Activated CD4-positive, alpha-beta T cell treated with anti-CD3 and anti-CD28 coated beads, Interleukin-2, amount 50 U/mL, for 16 hours (primary cell): ENCODE measurements around the gene BARD1.
"Not testable (repeated sequence)": the region's sequence is repeated elsewhere in the genome, so short reads cannot be mapped to it uniquely, and the experiment has no call there.

Experiments used
- DNase-seq: peaks from one replicate; pipeline ENCODE4 v3.0.0-alpha.2; 2020

BARD1 gene

DNA sequence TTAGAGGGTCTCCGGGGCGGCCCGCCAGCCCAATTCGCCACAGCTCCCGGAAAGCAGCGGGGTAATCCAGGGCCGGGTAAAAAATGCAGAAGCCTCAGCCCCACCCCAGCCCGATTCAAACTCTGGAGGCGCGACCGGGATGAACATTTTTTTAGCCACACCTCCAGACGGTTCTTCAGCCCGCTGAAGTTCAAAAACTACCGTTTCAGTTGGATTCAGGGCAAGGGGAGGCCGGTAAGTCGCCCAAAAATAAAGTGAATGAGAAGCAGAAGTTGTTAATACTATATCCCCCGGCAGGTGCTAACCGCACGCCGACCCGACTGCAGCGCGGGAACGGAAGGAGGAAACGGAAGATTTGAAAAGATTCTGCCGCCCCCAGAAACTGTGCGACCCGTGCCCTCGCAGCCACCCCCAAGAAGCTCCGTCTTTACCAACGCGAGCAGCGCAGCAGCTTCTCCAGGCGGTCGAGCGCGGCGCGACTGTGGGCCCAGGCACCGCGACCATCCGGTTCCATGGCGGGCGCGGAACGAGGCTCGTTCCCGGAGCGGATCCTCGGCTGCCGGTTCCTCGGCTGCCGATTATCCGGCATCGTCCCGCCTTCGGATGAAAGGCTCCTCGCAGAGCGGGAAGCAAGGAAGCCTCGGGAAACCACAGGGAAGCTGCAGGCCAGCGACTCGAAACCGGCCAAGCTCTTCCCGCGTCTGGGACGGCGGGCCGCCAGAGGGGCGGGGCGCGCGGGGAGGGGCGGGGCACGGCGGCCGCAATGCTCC is at the start of gene BARD1:
Gene BARD1 (minus strand): TSS at position 703 of the 770 bp plus-strand sequence. CDS start 114 bp downstream, at position 589.
- DNase-seq = peak; percentile 61

DNA sequence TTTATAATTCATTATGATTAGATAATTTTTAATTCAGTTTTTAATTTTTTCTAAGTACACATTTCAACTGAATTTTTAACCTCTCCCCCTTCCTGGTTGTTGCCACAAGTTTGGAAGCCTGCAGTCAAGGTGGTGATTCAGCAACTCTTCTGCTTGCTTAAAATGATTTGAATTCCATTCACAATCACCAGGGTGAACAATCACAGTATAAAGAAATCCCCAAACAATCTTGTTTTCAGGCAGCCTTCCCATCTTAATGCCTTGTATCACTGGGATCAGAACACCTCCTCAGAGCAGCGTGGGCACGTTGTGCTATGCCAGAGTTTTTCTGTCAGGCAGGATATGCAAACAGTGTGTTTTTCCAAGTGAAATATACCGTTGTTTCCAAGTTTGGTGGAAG is 46.7 kb upstream of the BARD1 start:
- DNase-seq = no peak

DNA sequence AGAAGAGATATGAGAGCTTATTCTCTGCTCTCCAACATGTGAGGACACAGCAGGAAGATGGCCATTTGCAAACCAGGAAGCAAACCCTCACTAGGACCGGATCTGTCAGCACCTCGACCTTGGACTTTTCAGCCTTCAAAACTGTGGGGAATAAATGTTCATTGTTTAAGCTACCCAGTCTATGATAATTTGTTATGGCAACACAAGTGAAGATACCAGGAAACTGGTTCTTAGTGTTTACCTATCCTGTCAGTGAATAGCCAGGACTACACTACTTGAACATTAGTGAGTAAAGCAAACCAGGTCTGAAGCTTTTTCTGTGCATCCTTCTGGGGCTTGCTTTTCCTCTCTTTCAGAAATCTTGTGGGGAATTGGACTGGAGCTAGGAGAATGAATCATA is 44.4 kb upstream of the BARD1 start:
- DNase-seq = no peak

DNA sequence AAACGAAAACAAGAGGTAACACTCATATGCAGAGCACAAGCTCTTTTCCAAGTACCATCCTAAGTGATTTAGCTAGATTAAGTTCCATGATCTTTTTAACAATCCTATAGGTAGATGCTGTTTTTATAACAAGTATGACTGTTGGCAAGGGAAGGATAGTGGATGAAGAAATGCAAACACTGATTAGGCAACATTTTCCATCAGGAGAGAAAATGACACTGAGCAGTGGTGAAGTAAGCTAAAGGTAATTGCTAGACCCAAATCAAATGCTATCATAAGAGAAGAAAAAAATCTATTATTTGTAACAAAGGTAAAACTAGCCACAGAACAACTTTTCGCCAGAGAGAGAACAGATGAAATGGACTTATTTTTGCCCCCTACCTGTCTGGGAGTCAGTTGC is 34.3 kb upstream of the BARD1 start:
- no peak for DNase-seq

DNA sequence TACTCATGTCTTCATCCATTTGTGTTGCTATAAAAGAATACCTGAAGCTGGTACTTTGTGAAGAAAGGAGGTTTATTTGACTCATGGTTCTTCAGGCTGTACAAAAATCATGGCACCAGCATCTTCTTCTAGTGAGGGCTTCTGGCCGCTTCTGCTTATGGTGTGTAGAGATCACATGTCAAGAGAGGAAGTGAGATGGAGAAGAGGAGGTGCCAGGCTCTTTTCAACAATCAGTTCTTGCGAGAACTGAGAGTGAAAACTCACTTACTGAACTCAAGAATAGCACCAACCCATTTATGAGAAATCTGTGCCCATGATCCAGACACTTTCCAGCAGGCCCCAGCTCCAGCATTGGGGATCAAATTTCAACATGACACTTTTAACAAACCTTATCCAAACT is 30.0 kb upstream of the BARD1 start:
- DNase-seq = no peak

DNA sequence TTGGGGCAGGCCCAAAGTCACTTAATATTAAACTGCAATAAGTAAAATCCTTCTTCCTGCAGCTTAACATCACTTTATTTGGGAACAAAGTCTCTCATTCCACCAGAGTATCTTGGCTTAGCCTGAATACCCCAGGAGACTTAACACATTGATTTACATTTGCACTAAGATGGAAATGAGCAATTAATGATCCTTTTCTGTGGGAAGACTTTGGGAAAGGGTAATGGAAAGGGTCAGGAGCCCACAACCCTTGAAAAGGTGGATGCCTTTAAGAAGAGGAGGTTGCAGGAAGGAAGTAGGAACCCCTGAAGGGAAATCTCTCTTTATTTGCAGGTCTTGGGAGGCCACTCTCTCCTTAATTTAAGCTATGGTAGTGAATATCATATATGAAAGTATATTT is 28.0 kb upstream of the BARD1 start:
- no peak for DNase-seq

DNA sequence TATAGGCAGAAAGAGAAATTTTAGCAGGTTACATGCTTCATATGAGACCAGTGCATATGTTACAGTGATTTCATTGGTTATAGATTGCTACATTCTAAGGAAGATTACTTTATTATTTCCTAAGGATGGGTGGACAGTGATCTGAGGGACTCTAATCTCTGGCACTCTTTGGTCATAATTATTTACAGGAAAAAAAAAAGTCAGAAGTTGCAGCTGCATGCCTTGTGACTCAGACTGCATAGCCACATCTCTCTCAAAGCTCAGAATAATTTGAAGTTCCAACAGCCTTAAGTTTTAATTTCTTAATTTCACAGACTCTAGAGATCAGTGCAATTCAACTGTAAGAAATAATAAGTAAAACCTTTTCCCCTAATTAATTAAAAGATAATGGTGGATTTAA is 27.1 kb upstream of the BARD1 start:
- DNase-seq = no peak

DNA sequence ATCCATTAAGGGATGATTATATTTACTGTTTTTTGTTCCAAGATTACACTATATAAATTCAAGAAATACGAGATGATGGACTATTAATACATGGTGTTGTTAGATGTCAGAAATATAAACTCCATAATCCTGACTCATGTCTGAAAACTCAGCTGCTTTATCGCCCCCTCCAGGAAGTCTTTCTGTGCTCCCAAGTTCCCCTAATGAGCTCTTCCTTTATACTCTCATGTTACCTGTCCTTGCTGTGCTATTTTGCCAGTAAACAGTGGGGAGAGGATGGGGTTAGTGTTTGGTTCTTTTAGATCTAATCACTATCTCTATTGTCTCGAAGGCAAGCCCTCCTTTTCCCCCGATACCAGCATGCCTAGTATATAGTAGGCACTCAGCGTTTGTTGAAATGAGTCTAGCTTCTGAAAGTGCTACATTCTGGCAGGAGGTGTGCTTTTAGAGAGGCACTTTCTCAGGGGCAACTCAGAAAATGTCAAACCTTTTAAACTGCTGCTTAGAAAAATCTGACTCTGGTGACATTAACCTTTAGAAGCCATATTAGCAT is 21.4 kb upstream of the BARD1 start:
- no peak for DNase-seq

DNA sequence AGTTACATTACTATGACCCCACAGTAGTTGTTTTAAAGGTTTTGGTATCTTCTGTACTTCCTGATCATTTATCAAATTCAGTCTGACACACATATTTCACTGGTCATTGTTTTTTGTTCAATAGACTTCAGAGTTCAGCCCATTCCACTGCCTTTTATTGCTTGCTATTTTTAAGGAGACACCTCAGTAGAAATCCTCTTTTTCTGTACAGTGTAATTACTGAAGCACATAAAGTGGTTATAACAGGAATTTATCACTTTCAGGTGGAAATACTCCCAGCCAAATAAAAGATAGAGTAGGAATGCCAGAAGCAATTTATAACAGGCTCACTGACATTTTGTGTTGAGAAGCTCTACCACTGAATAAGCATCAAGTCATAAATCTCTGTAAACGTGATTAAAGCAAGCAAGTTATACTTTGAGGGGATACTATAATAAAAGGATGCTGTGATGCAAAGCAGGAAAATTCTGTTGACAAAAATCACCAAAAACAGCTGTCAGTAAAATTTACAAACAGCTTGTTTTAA is 6.6 kb upstream of the BARD1 start:
- no peak for DNase-seq

DNA sequence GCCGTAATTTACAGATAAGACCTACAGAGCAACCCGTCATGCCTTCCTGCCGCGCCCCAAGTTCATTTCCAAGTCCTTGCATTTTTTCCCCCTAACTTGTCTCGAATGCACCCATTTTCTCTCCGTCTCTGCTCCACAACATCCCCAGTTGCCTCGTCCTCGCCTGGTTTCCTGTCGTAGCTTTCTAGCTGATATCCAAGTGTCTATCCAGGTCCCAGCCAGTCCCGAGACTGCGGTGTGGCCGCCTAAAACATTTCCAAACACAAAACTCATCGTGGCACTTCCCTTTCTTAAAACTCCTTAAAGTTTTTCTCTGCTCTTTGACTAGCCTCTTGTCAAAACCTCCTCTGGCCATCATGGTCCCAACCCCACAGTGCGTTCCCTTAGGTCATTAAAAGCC is 1.2 kb upstream of the BARD1 start:
- no peak for DNase-seq

DNA sequence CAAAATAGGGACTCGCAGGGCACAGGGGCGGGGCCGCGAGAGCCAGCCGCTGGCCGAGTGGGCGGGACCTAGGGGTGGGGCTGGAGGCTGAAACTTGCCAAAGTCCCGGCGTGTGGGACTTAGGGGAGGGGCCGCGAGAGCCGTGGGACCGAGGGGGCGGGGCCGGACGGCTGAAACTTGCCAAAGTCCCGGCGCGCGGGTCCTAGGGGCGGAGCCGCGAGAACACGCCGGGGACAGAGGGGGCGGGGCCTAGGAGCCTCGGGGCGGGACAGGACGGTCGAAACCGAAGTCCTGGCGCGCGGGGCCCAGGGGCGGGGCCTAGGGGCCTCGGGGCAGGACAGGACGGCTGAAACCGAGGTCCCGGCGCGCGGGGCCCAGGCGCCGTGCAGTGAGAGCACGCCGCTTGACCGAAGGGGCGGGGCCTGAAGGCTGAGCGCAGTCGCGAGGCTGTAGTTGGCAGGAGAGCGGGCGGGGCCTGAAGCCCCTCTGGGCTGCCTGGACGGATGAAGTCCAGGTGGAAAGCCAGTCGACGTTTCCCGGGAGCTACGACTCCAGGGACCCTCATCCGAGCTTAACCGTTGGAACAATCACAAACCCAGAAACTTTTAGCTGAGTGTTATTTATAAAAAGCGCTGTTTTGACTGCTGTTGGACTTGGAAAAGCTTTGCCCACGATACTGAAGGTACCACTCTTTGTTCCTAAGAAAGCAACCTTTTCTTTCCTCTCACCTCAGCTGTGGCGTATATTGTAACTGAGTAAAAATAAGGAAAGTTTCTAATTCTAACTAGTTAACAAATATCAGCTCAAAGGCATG is 475 bp upstream of the BARD1 start:
- peak; percentile 99 for DNase-seq

DNA sequence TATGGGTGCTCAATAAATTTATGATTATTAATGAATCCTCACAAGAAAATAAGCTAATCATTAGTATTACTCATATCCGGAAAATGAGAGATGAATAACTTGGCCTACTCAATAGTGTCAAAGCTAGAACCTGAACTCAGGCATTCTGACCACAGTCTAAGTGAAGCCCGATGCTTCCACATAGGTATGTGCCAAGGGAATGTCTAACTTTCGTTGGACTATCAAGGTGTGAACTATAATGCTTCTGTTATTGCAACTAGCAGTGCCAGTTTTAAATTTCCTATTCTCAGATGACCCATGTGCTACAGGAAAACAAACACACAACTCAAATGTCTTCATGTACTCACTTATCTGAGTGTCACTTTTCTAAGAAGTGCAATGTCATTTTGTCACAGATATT is 1.8 kb downstream of the BARD1 start:
- DNase-seq = peak; percentile 20

DNA sequence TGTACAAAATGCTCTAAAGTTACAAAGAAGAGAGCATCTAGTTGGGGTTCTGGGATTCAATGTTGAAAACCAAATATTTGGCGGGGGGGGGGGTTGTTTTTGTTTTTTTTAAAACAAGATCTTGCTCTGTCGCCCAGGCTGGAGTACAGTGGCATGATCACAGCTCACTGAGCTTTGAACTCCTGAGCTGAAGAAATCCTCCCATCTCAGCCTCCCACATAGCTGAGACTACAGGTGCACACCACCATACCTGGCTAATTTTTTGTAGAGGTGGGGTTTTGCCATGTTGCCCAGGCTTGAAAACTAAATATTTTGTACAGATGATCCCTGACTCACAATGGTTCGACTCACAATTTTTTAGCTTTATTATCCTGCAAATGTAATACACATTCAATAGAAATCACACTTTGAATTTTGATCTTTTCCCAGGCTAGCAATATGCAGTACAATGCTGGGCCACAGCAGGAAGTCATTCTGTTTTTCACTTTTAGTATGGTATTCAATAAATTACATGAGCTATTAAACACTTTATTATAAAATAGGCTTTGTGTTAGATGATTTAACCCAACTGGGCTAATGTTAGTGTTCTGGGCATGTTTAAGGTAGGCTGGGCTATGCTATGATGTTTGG is 7.6 kb downstream of the BARD1 start:
- no peak for DNase-seq

DNA sequence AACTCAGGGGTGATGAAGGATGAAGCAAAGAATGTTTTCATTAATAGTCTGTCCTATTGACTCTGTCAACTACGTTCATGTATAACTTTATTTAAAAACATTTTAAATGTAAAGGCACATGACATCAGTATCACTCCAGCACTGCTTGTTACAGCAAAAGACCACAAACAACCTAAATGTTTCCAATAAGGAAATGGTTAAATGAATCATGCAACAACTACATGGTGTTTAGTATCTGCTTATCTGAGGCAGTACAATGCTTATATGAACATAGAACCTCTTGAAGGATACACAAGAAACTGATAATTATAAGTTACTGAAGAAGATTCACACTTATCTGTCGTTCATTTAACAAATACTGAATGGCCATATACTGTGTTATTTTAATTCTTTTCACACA is 8.4 kb downstream of the BARD1 start:
- DNase-seq = peak; percentile 44

DNA sequence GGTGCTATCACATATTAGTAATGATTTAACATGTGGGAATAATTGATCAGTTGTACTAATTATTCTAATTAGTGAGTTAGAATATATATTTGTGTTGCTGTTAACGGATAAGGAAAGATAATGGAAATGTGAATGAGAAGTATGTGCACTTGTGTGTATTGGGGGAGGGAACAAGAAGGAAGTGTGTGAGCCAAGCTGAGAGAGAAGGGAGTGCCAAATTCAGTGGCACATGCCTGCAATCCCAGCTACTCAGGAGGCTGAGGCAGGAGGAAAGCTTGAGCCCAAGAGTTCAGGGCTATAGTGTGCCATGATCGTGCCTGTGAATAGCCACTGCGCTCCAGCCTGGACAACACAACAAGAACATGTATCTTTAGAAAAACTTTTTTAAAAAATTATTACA is 9.3 kb downstream of the BARD1 start:
- DNase-seq = no peak

DNA sequence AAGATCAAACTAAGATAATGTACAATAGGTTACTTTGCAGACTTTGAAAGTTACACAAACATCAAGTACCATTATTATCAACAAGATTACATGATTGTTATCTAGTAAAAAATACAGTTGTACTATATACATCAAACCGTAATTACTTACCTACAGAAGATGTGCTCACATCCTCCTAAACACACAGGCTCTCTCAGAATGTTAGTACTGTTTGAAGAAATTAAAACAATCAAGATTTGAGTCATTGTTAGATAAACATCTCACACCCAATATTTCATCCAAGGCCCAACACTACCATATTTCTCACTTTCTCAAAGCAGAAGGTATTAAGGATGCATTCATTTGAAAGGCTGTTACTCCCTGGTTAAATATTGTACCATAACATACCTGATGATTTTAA is 12.6 kb downstream of the BARD1 start:
- DNase-seq = peak; percentile 39

DNA sequence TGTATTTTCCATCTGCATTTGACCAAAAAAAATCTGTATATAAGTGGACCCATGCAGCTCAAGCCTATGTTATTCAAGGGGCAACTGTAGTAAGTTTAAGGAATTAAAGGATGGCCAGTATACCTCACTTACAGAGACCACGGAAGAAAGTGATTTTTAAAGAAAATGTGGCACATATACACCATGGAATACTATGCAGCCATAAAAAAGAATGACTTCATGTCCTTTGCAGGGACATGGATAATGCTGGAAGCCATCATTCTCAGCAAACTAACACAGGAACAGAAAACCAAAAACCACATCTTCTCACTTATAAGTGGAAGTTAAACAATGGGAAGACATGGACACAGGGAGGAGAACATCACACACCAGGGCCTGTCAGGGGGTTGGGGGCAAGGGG is 26.3 kb downstream of the BARD1 start:
- not testable (repeated sequence) for DNase-seq

DNA sequence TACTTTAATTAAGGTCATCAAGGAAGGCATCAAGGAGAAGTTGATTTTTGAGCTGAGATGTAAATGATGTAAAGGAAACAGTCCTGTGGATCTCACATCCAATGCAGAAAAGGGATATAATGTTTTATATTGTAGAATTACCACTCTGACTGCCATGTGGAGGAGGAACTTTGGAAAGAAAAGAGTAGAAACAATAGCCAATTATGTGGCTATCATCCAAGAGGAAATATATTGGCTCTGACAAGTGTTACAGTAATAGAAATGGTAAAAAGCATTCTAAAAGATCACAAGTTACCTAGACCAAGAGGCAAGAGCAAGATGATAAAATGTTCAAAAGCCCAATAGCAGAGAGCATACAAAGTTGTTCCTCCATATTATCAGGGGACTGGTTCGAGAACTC is 26.8 kb downstream of the BARD1 start:
- no peak for DNase-seq

DNA sequence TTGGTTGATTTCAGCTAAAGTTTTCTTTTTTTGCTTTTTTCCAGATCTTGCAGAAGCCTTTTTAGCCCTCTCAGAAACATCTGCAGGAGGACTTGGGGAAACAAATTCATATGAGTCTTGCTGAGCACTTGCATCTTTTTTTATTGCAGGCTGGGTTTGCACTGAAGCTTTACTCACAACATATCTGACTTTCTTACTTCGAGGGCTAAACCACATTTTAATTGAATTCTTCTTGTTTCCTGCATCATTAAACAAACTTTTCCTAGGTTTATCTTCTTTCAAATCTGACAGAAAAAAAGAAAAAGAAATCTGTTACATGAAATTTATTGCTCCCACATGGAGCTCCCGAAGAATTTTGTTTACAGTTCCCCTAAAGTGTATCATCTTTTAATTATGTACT is 28.3 kb downstream of the BARD1 start:
- DNase-seq = no peak

DNA sequence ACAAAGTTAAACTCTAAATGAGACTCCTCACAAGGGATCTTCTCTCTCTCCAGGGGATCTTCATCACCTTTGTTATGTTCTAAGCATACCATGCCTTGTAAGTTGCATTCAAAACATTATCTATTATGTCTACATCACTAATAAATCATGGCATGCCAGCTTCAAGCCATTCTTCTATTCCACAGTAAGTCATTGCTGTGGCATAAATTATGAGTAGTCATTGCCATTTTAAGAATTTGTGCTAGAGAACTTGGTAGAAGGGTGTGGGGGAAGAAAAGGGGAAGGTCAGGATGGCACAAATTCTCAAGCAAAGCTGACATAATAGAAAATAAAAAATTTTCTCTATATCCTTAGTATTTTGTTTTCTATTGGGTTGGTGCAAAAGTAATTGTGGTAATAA is 33.5 kb downstream of the BARD1 start:
- DNase-seq = no peak

DNA sequence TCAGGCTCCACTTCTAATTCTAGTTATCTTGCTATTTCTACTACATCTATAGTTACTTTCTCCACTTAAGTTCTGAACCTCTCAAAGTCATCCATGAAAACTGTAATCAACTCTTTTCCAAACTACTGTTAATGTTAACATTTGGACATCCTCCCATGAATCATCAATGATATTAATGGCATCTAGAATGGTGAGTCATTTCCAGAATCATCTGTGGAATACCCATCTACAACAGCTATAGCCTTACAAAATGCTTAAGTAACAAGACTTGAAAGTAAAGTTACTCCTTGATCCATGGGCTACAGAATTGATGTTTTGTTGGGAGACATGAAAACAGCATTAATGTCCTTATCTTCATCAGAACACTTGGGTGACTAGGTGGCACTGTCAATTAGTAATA is 35.4 kb downstream of the BARD1 start:
- peak; percentile 3 for DNase-seq

DNA sequence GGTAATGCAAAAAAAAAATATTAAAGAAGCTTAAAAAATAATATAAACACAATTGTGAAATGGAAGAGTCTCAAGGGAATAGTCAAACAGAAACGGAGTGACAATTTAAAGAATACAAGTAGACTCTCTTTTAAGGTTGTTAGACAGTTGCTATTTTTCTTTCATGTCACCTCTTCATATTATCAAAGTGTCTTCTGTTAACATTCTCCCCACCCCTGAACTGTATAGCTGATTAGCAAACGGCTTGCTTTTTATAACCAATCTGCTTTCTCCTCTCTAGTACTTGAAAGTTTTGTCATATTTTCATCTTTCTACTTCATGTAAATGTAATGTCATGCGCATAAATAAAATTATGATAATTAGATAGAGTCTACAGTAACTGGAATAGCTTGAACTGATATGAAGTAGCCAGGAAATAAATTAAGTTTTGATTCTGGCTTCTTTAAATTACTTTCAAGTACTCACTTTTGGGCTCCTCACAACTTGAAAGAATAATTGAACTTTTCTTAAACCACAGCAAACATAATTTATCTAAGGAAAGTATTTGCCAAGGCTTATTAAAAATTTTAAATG is 37.0 kb downstream of the BARD1 start:
- DNase-seq = no peak

DNA sequence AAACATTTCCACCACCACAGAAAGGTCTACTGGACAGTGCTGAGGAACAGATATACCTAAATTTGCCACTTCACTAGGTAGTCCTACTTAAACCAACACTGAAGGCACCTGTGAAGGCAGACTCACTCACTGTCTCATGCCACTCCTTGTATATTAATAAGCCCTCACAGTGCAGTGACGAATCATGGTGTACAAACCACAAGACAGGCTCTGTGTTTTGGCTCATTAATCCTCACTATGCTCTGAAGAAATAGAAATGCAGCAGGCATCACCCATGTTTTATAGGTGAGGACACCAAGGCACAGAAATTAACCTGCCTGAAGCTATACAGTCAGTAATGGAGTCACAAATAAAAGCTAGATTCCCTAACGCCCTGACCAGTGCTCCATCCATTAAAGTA is 44.3 kb downstream of the BARD1 start:
- no peak for DNase-seq
